Keratinocyte (primary cell): ENCODE data around the gene PRKCA. TPM values are rescaled to one million over a fixed set of nuclear protein-coding genes. Genes with fewer than 3 reads are reported as not detected.
"Not testable (repeated sequence)": the region's sequence is repeated elsewhere in the genome, so short reads cannot be mapped to it uniquely, and the experiment has no call there.

ENCODE experiments used
- DNase-seq: peaks from one replicate; pipeline ENCODE4 v3.0.0-alpha.2; 2011; ENCODE audit warnings: low read depth, missing footprints, low spot score
- FAIRE-seq: peaks from 2 replicates; lab custom pipeline; 2011; peaks lifted over from hg19 to GRCh38; lab: Jason Lieb, UNC
- H2AFZ ChIP-seq: 2 replicates; pipeline ENCODE4 v1.6.0; 2012; ENCODE audit warnings: low read length, control low read depth, inconsistent platforms; ENCODE audit not compliant: control insufficient read depth
- H3K27ac ChIP-seq: 2 replicates; pipeline ENCODE4 v1.5.1; 2011; ENCODE audit warnings: low read length; ENCODE audit not compliant: control insufficient read depth, insufficient read depth
- H3K27me3 ChIP-seq: 3 replicates; pipeline ENCODE4 v1.6.0; 2011; ENCODE audit warnings: low read length; ENCODE audit not compliant: control insufficient read depth, insufficient read depth; ENCODE audit errors: extremely low read depth
- H3K36me3 ChIP-seq, 2 experiments: 2 replicates in 1 of 2; 3 replicates in 1 of 2; pipeline ENCODE4 v1.5.1; 2011; ENCODE audit warnings: low read length in 2 of 2, mild to moderate bottlenecking in 1 of 2; ENCODE audit not compliant: control insufficient read depth in 2 of 2, insufficient read depth in 2 of 2; ENCODE audit errors: extremely low read depth in 1 of 2
- H3K4me1 ChIP-seq: 3 replicates; pipeline ENCODE4 v1.5.1; 2011; ENCODE audit warnings: low read length; ENCODE audit not compliant: control insufficient read depth, insufficient read depth; ENCODE audit errors: extremely low read depth
- H3K4me2 ChIP-seq: 3 replicates; pipeline ENCODE4 v1.6.0; 2011; ENCODE audit warnings: low read depth, low read length; ENCODE audit not compliant: control insufficient read depth, insufficient read depth; ENCODE audit errors: extremely low read depth
- H3K4me3 ChIP-seq, 3 experiments: fragments of 200-600 bp in 1 of 3; sonication (generic) in 1 of 3; 2 replicates in 2 of 3; 3 replicates in 1 of 3; pipeline ENCODE4 v1.5.1; 2011 to 2016; ENCODE audit warnings: low read length in 3 of 3, mild to moderate bottlenecking in 3 of 3, control low read depth in 2 of 3, inconsistent platforms in 1 of 3, low read depth in 1 of 3, mixed read lengths in 1 of 3, mixed run types in 1 of 3, moderate library complexity in 1 of 3; ENCODE audit not compliant: control insufficient read depth in 2 of 3, insufficient read depth in 2 of 3; ENCODE audit errors: extremely low read depth in 1 of 3
- H3K79me2 ChIP-seq: 2 replicates; pipeline ENCODE4 v1.6.0; 2012; ENCODE audit warnings: low read length; ENCODE audit not compliant: control insufficient read depth, insufficient read depth
- H3K9ac ChIP-seq: 3 replicates; pipeline ENCODE4 v1.6.0; 2011; ENCODE audit warnings: low read length; ENCODE audit not compliant: control insufficient read depth, insufficient read depth; ENCODE audit errors: extremely low read depth
- H3K9me1 ChIP-seq: 3 replicates; pipeline ENCODE4 v1.6.0; 2011; ENCODE audit warnings: low read length; ENCODE audit not compliant: control insufficient read depth, insufficient read depth; ENCODE audit errors: extremely low read depth
- H3K9me3 ChIP-seq: 2 replicates; pipeline ENCODE4 v1.5.1; 2012; ENCODE audit warnings: low read depth, low read length; ENCODE audit not compliant: control insufficient read depth
- H4K20me1 ChIP-seq: 3 replicates; pipeline ENCODE4 v1.6.0; 2011; ENCODE audit warnings: low read length; ENCODE audit not compliant: control insufficient read depth, insufficient read depth; ENCODE audit errors: extremely low read depth
- EZH2 ChIP-seq: IDR thresholded peaks from one replicate; pipeline ENCODE4 v1.6.1; 2012; ENCODE audit warnings: inconsistent platforms, mild to moderate bottlenecking, low read length, moderate library complexity
- dilution Hi-C: fragments of 300-500 bp; cut with MboI; formaldehyde crosslinking; loops from one replicate; pipeline ENCODE4 v1.7.0; 2020; ENCODE audit warnings: low sequenced_read_pairs; ENCODE audit not compliant: extremely low pct_ligation_motif_present
- polyA plus RNA-seq, 5 experiments: library from polyadenylated mRNA; depleted of rRNA in 3 of 5; stranded (reverse) in 3 of 5; stranded (forward) in 1 of 5; unstranded in 1 of 5; fragments of >200 nt; gene quantifications; 1 replicate in 1 of 5; 2 replicates in 3 of 5; 3 replicates in 1 of 5; pipeline versions ENCODE4 v1.2.1 to v1.2.3, GENCODE V29; 2011 to 2012; ENCODE audit warnings: missing spikeins in 2 of 5, low read depth in 1 of 5, low replicate concordance in 1 of 5
- TF ChIP-seq, protein P1 (sequence below), 3 experiments: IDR thresholded peaks in 1 of 3; conservative IDR thresholded peaks in 1 of 3; optimal IDR thresholded peaks in 1 of 3; 2 replicates in 2 of 3; 3 replicates in 1 of 3; pipeline versions ENCODE3 to v1.5.1; 2011; ENCODE audit warnings: low read length in 3 of 3, mild to moderate bottlenecking in 3 of 3, moderate library complexity in 2 of 3, control low read depth in 1 of 3, inconsistent platforms in 1 of 3; ENCODE audit not compliant: insufficient read depth in 2 of 3; ENCODE audit errors: extremely low read depth in 1 of 3

PRKCA gene
- polyA plus RNA-seq, 1 donor (not counting 4 experiments of a cell fraction or from before 2014, with no cell fraction given): 3.6 TPM

- H3K79me2 ChIP-seq: no peaks in the 10 kb centered on the region
- no peak overlapping the region for H3K27ac ChIP-seq
- H3K36me3 ChIP-seq: no peaks in the 10 kb centered on the region
- no peak overlapping the region for H3K4me2 ChIP-seq
- dilution Hi-C loops: no loop called here
- DNase-seq: no peak
- H3K4me3 ChIP-seq: no peak overlapping the region
- no peaks in the 10 kb centered on the region for H3K27me3 ChIP-seq
- no peaks in the 10 kb centered on the region for H3K9me3 ChIP-seq
- no peaks in the 10 kb centered on the region for H3K9me1 ChIP-seq
- no peak overlapping the region for H3K9ac ChIP-seq
- peaks cover 10% of the 10 kb centered on the region for H3K4me1 ChIP-seq
- no peak for FAIRE-seq
- TF ChIP-seq EZH2: no peak
- TF ChIP-seq, protein P1, sequence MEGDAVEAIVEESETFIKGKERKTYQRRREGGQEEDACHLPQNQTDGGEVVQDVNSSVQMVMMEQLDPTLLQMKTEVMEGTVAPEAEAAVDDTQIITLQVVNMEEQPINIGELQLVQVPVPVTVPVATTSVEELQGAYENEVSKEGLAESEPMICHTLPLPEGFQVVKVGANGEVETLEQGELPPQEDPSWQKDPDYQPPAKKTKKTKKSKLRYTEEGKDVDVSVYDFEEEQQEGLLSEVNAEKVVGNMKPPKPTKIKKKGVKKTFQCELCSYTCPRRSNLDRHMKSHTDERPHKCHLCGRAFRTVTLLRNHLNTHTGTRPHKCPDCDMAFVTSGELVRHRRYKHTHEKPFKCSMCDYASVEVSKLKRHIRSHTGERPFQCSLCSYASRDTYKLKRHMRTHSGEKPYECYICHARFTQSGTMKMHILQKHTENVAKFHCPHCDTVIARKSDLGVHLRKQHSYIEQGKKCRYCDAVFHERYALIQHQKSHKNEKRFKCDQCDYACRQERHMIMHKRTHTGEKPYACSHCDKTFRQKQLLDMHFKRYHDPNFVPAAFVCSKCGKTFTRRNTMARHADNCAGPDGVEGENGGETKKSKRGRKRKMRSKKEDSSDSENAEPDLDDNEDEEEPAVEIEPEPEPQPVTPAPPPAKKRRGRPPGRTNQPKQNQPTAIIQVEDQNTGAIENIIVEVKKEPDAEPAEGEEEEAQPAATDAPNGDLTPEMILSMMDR (optimal IDR thresholded peaks at IDR 0.05 in 1 of 3, IDR thresholded peaks at IDR 0.05 in 1 of 3, conservative IDR thresholded peaks at IDR 0.05 in 1 of 3; ENCODE audit: extremely low read depth in 1 of 3, insufficient read depth in 2 of 3, low read length in 3 of 3): no peak
- no peak overlapping the region for H2AFZ ChIP-seq
- H4K20me1 ChIP-seq: no peaks in the 10 kb centered on the region
Observed at GRCh38 chr17:66476014-66476413, 173.6 kb downstream of the PRKCA start.

- no peaks in the 10 kb centered on the region for H3K27me3 ChIP-seq
- H3K4me2 ChIP-seq: no peak overlapping the region
- no peaks in the 10 kb centered on the region for H4K20me1 ChIP-seq
- H3K9ac ChIP-seq: no peak overlapping the region
- no peak overlapping the region for H3K4me3 ChIP-seq
- H2AFZ ChIP-seq: no peak overlapping the region
- H3K27ac ChIP-seq: no peak overlapping the region
- dilution Hi-C loops: no loop called here
- FAIRE-seq (no peak), DNase-seq (no peak)
- no peaks in the 10 kb centered on the region for H3K36me3 ChIP-seq
- H3K9me1 ChIP-seq: no peaks in the 10 kb centered on the region
- peaks cover 9% of the 10 kb centered on the region for H3K4me1 ChIP-seq
- H3K9me3 ChIP-seq: no peaks in the 10 kb centered on the region
- H3K79me2 ChIP-seq: no peaks in the 10 kb centered on the region
- no peak for TF ChIP-seq EZH2
- TF ChIP-seq, protein P1 (optimal IDR thresholded peaks at IDR 0.05 in 1 of 3, IDR thresholded peaks at IDR 0.05 in 1 of 3, conservative IDR thresholded peaks at IDR 0.05 in 1 of 3; ENCODE audit: extremely low read depth in 1 of 3, insufficient read depth in 2 of 3, low read length in 3 of 3): no peak
Observed at GRCh38 chr17:66477615-66478283, 175.3 kb downstream of the PRKCA start.

DNA sequence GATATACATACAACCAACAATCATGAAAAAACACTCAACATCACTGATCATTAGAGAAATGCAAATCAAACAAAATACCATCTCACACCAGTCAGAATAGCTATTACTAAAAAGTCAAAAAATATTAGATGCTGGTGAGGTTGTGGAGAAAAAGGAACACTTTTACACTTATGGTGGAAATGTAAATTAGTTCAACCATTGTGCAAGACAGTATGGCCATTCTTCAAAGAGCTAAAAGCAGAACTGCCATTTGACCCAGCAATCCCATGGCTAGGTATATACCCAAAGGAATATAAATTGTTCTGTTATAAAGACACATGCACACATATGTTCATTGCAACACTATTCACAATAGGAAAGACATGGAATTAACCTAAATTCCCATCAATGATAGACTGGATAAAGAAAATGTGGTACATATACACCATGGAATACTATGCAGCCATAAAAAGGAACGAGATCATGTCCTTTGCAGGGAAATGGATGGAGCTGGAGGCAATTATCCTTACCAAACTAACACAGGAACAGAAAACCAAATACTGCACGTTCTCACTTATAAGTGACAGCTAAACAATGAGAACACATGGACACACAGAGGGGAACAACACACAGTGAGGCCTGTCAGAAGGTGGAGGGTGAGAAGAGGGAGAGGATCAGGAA lies 176.9 kb downstream of the PRKCA start:
- H3K27me3 ChIP-seq, dilution Hi-C loops, H3K9ac ChIP-seq, H3K4me3 ChIP-seq, H3K36me3 ChIP-seq, H3K9me3 ChIP-seq, FAIRE-seq, H3K9me1 ChIP-seq, H3K27ac ChIP-seq, H3K79me2 ChIP-seq, DNase-seq, H3K4me1 ChIP-seq, H4K20me1 ChIP-seq, H3K4me2 ChIP-seq, H2AFZ ChIP-seq: not testable (repeated sequence)
